Cerebellar cortex (tissue), 1 donor: ENCODE results near the gene ELP5.

Experiments
- DNase-seq: peaks from one replicate; pipeline ENCODE4 v3.0.0-alpha.2; 2015; ENCODE audit warnings: low spot score

The ELP5 gene

GRCh38 chr17:7256766-7257456, 4.9 kb downstream of the ELP5 start:
- DNase-seq: no peak

GRCh38 chr17:7258731-7259554, 6.9 kb downstream of the ELP5 start:
- DNase-seq: no peak

- no peak for DNase-seq
Measured at GRCh38 chr17:7259555-7259889, 7.5 kb downstream of the ELP5 start.

- no peak for DNase-seq
Measured at GRCh38 chr17:7260151-7260550, 8.1 kb downstream of the ELP5 start.

- DNase-seq: no peak
Measured at GRCh38 chr17:7260651-7261378, 8.8 kb downstream of the ELP5 start.

- DNase-seq: no peak
Measured at GRCh38 chr17:7261379-7262191, 9.6 kb downstream of the ELP5 start.

- no peak for DNase-seq
Measured at GRCh38 chr17:7262192-7262934, 10.3 kb downstream of the ELP5 start, which contains the start of gene CLDN7. Gene CLDN7 (minus strand): TSS chr17:7262478. CDS start chr17:7262043, 435 bp downstream.

- DNase-seq: no peak
Measured at GRCh38 chr17:7262935-7263800, 11.2 kb downstream of the ELP5 start.

- DNase-seq: no peak
Measured at GRCh38 chr17:7263801-7264078, 11.7 kb downstream of the ELP5 start.

GRCh38 chr17:7266784-7267183, 14.8 kb downstream of the ELP5 start:
- no peak for DNase-seq

GRCh38 chr17:7279448-7279847, 27.4 kb downstream of the ELP5 start:
- DNase-seq: no peak

- DNase-seq: peak; percentile 88
Measured at GRCh38 chr17:7280519-7281073, 28.6 kb downstream of the ELP5 start.

GRCh38 chr17:7281074-7281952, 29.3 kb downstream of the ELP5 start, which contains the start of gene SLC2A4:
Gene SLC2A4 (plus strand): TSS chr17:7281718. CDS start chr17:7281935, 217 bp downstream.
- DNase-seq: peak; percentile 90

GRCh38 chr17:7281953-7282751, 30.1 kb downstream of the ELP5 start:
- no peak for DNase-seq

GRCh38 chr17:7282752-7283321, 30.8 kb downstream of the ELP5 start:
- DNase-seq: no peak

- DNase-seq: no peak
Measured at GRCh38 chr17:7283471-7284216, 31.6 kb downstream of the ELP5 start.

GRCh38 chr17:7284911-7285310, 32.9 kb downstream of the ELP5 start:
- DNase-seq: no peak
